ENCODE results near the gene RAD23B. TPM values are rescaled to one million over a fixed set of nuclear protein-coding genes. Genes with fewer than 3 reads are reported as not detected.

Gene RAD23B
- total and polyA plus RNA-seq, 2 of the 13 experiments (the other 11 are each of a cell fraction or from before 2014, with no cell fraction given), result 133 to 156 TPM

- no peak for TF ChIP-seq CREB1 (IDR thresholded peaks at IDR 0.05)
- peak; percentile 67; the same call in 1 of the 2 replicates for TF ChIP-seq CREB1 (CRISPR knock-in tag; IDR thresholded peaks at IDR 0.05)
- TF ChIP-seq MTF2 (CRISPR knock-in tag; IDR thresholded peaks at IDR 0.05; ENCODE audit: borderline replicate concordance), result no peak
- TF ChIP-seq SAP130 (CRISPR knock-in tag; IDR thresholded peaks at IDR 0.05; ENCODE audit: low read depth), result peak; percentile 61
- no peak for TF ChIP-seq THAP9 (CRISPR knock-in tag; IDR thresholded peaks at IDR 0.05; ENCODE audit: borderline replicate concordance)
- no peak for TF ChIP-seq RELA (CRISPR knock-in tag; IDR thresholded peaks at IDR 0.05)
- TF ChIP-seq FOXM1 (CRISPR knock-in tag; IDR thresholded peaks at IDR 0.05), result no peak
- TF ChIP-seq MYPOP (CRISPR knock-in tag; IDR thresholded peaks at IDR 0.05), result no peak
- TF ChIP-seq HMGA1 (CRISPR knock-in tag; conservative IDR thresholded peaks at IDR 0.05), result no peak
- no peak for TF ChIP-seq KLF11 (CRISPR knock-in tag; IDR thresholded peaks at IDR 0.05)
- no peak for TF ChIP-seq SNAI1 (CRISPR knock-in tag; IDR thresholded peaks at IDR 0.05; ENCODE audit: borderline replicate concordance)
- TF ChIP-seq ZMYM3 (CRISPR knock-in tag; IDR thresholded peaks at IDR 0.05), result no peak
- TF ChIP-seq MEIS1 (CRISPR knock-in tag; IDR thresholded peaks at IDR 0.05; ENCODE audit: borderline replicate concordance), result no peak
- no peak for TF ChIP-seq RERE (CRISPR knock-in tag; IDR thresholded peaks at IDR 0.05; ENCODE audit: low read depth)
- no peak for TF ChIP-seq MEIS2 (CRISPR knock-in tag; IDR thresholded peaks at IDR 0.05)
- peak; percentile 56; the same call in 1 of the 2 replicates for TF ChIP-seq MIXL1 (CRISPR knock-in tag; IDR thresholded peaks at IDR 0.05)
- no peak for TF ChIP-seq PLSCR1 (CRISPR knock-in tag; IDR thresholded peaks at IDR 0.05; ENCODE audit: borderline replicate concordance)
- TF ChIP-seq ZNF101 (CRISPR knock-in tag; IDR thresholded peaks at IDR 0.05; ENCODE audit: borderline replicate concordance, low read depth), result no peak
- no peak for TF ChIP-seq GLI4 (CRISPR knock-in tag; IDR thresholded peaks at IDR 0.05; ENCODE audit: borderline replicate concordance)
- TF ChIP-seq HNF4A (CRISPR knock-in tag; IDR thresholded peaks at IDR 0.05), result peak; percentile 63
- TF ChIP-seq ZNF354B (CRISPR knock-in tag; IDR thresholded peaks at IDR 0.05), result no peak
Observed at GRCh38 chr9:107269681-107270080, 13.4 kb upstream of the RAD23B start (continued).

All from HepG2 (cell line).